Muscle of back (tissue), 13 donors: ENCODE results near the gene RSL24D1. TPM values are rescaled to one million over a fixed set of nuclear protein-coding genes. Genes with fewer than 3 reads are reported as not detected.

Experiments
- DNase-seq, 3 donors: peaks; one replicate each; pipeline versions ENCODE4 v3.0.0 to v3.0.0-alpha.2; 2013
- long read RNA-seq, 9 donors: transcript quantifications; one replicate each; lab custom pipeline, GENCODE V29; 2026
- polyA plus RNA-seq, 10 donors: library from polyadenylated mRNA; unstranded; fragments of 120-200 nt; gene quantifications; one replicate each; pipeline ENCODE4 v1.2.1, GENCODE V29; 2013; ENCODE audit not compliant: insufficient read length in 10 of 10

RSL24D1 gene
- polyA plus RNA-seq = 100 to 1,000 TPM in 5 of 10 donors, 10 to 100 TPM in 5; 87.1 to 114 (median 98.8) TPM
- long read RNA-seq, donor 1, transcript RSL24D1-201 (6 exons, 2,015 nt) = major isoform, 58 of 58 reads
- long read RNA-seq, donor 1, partial matches to known transcripts = 0 of 58 reads
- long read RNA-seq, donor 1, other reads (novel, unspliced or antisense) = 0 of 58 reads
- long read RNA-seq, donor 2, transcript RSL24D1-201 (6 exons, 2,015 nt) = major isoform, 45 of 59 reads
- long read RNA-seq, donor 2, partial matches to known transcripts = 14 of 59 reads
- long read RNA-seq, donor 2, other reads (novel, unspliced or antisense) = 0 of 59 reads
- long read RNA-seq, donor 3 = 0 reads
- long read RNA-seq, donor 4, transcript RSL24D1-201 (6 exons, 2,015 nt) = major isoform, 50 of 61 reads
- long read RNA-seq, donor 4, partial matches to known transcripts = 11 of 61 reads
- long read RNA-seq, donor 4, other reads (novel, unspliced or antisense) = 0 of 61 reads
- long read RNA-seq, donor 5, transcript RSL24D1-201 (6 exons, 2,015 nt) = major isoform, 54 of 66 reads
- long read RNA-seq, donor 5, partial matches to known transcripts = 12 of 66 reads
- long read RNA-seq, donor 5, other reads (novel, unspliced or antisense) = 0 of 66 reads
- long read RNA-seq, donor 6, transcript RSL24D1-201 (6 exons, 2,015 nt) = major isoform, 55 of 72 reads
- long read RNA-seq, donor 6, partial matches to known transcripts = 17 of 72 reads
- long read RNA-seq, donor 6, other reads (novel, unspliced or antisense) = 0 of 72 reads
- long read RNA-seq, donor 7, transcript RSL24D1-201 (6 exons, 2,015 nt) = major isoform, 34 of 34 reads
- long read RNA-seq, donor 7, partial matches to known transcripts = 0 of 34 reads
- long read RNA-seq, donor 7, other reads (novel, unspliced or antisense) = 0 of 34 reads
- long read RNA-seq, donor 8, transcript RSL24D1-201 (6 exons, 2,015 nt) = major isoform, 53 of 61 reads
- long read RNA-seq, donor 8, partial matches to known transcripts = 8 of 61 reads
- long read RNA-seq, donor 8, other reads (novel, unspliced or antisense) = 0 of 61 reads
- long read RNA-seq, donor 9, transcript RSL24D1-201 (6 exons, 2,015 nt) = major isoform, 9 of 9 reads
- long read RNA-seq, donor 9, partial matches to known transcripts = 0 of 9 reads
- long read RNA-seq, donor 9, other reads (novel, unspliced or antisense) = 0 of 9 reads

GRCh38 chr15:55196458-55197361 is at the start of gene RSL24D1:
Gene RSL24D1 (minus strand): TSS chr15:55196941. CDS start chr15:55196890, 51 bp downstream.
- DNase-seq = peak; percentile 98 to 99 (median 99)

DNA sequence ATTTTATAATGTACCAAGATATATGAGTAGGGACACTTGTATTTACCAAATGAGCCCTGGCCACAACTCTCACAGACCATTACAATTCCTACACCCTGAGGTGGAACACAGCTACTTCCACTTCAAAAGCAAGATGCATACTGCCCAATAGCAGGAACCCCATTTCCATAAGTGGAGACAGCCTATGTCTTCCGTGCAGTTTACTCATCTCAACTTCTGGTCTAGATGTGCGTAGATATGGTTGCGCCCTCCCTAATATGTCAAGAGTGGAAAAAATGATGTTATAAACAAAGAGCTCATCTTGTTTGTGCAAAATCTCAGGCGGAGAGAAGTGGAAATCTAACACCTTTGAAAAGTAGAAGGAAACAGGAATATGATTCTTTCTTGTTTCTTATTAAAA is 48.3 kb upstream of the RSL24D1 start:
- no peak for DNase-seq

- peak in 1 of 3 donors; percentile 30 for DNase-seq
Measured at GRCh38 chr15:55241891-55242290, 45.1 kb upstream of the RSL24D1 start.

DNA sequence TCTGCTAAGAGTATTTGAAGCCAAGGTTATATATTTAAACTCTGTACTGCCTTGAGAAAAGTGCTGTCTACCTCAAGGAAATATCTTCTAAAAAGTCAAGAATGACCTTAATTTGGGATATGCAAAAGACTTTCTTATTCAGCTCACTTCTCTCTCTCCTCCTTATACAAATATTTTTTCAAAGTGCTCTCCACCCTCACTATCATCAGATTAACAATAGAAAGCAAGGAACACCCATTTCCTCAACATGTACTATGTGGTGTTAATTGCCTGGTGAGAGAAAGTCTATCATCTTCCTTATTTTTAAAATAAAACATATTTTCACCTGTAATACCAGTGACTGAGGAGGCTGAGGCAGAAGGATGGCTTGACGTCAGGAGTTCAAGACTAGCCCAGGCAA is 44.4 kb upstream of the RSL24D1 start:
- DNase-seq = no peak

- no peak for DNase-seq
Measured at GRCh38 chr15:55240125-55240760, 43.5 kb upstream of the RSL24D1 start.

DNA sequence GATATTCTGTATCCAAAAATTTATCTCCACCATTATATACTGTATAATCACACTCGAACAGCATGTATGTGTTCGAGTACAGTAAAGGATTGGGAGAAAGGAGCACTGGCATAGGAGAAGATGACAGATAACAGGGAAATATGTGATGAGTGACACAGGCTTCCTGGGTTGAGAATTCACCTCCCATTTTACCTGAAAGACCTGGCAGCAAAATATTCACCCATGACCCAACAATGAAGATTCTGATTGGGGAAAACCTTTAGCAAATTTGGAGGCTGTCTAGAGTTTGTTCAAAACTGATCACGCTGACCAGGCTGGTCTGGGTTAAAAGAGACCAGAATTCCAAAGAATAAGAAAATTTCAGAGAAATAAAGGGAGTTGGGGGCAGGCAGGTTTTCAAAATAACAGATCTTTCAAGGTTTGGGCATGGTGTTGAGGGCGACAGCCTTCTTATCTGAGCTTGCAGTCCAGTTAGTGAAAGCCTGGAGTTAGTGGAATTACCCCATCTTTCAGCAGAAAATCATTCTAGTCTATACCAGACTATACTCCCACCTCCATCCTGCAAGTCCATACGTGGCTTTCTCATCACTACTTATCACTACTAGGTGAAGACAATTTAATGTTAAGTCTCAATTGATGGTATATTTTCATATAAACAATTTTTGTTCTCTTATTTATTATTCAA is 42.8 kb upstream of the RSL24D1 start:
- DNase-seq = no peak

DNA sequence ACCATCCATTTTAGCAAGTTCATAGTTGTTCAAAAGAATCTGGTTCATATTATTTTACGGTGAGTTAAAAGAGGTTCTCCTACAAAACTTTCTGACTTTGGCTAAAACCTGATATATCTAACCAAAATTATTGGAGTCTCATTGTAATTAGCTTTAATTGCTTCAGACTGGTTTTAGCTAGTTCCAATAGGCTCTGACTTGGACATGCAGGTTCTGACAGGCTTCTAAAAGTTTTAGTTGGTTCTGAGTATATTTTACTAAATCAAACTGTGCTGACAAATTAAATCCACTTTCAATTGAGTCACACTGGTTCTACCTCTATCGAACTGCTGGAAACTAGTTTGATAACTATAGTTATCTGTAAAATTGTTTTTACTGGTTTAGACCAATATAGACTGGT is 42.1 kb upstream of the RSL24D1 start:
- no peak for DNase-seq

DNA sequence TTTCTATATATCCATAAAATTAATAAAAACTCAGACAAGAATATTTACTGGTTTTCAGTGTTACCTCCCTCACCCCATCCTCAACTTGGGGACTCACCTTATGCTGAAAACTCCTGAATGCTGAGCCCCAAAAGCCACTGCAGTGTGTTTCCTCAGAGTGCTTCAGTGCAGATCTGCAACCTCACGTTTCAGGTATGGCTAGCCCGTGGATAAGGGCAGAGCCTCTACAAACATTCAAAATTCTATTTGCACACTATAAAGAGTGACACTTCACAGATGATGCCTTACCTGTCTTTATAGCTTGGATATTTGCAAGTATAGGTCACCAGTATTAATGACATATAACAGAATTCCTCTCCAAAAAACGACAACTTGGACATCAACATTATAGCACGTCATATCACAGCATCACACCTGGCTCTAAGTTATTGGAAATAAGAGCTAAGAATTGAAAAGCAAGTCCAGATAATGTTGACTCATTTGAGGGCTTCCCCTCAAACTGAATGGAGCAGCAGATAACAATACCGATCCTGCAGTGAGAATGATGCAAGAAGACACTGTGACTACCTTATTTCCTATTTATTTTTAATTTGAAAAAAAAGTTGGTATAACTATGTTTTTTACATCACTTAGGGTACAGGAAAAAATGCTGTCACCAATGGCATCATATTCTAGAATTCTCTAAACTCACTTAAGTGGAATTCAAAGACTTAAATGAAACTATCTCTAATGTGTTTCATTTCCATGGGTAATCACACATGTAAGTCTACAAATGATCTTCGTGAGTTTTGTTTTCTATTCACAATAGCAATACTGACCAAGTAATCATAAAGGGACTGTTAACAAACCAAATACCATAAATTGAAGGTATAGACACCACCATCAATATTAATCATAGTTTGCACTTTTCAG is 40.7 kb upstream of the RSL24D1 start:
- DNase-seq = no peak

- DNase-seq = no peak
Measured at GRCh38 chr15:55235546-55236036, 38.9 kb upstream of the RSL24D1 start.

DNA sequence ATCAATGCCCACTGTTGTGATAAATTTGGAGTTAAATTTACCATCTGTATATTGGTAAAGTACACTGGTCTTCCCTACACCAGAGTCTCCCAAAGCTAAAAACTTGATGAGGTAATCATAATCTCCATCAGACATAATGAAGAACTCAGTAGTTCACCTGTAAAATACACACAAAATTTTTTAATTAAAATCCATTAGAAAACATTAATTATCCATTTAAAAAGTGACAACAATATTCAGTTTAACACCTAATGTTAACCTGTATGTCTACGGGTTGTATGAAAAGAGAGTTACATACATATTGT is 38.0 kb upstream of the RSL24D1 start:
- DNase-seq = no peak

- no peak for DNase-seq
Measured at GRCh38 chr15:55234104-55234799, 37.5 kb upstream of the RSL24D1 start.

- DNase-seq = no peak
Measured at GRCh38 chr15:55231455-55231854, 34.7 kb upstream of the RSL24D1 start.

DNA sequence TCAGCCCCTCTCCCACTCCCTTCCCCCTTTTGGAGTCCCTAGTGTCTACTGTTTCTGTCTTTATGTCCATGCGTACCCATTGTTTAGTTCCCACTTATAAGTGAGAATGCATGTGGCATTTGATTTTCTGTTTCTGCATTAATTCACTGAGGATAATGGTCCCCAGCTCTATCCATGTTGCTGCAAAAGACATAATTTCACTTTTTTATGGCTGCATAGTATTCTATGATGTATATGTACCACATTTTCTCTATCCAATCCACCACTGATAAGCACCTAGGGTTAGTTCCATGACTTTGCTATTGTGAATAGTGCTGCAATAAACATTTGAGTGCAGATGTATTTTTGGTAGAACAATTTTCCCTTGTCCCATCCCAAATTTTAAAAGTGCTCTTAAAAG is 34.2 kb upstream of the RSL24D1 start:
- DNase-seq = no peak

- no peak for DNase-seq
Measured at GRCh38 chr15:55230051-55230670, 33.4 kb upstream of the RSL24D1 start.

GRCh38 chr15:55226127-55226526 is 29.4 kb upstream of the RSL24D1 start:
- DNase-seq = no peak

DNA sequence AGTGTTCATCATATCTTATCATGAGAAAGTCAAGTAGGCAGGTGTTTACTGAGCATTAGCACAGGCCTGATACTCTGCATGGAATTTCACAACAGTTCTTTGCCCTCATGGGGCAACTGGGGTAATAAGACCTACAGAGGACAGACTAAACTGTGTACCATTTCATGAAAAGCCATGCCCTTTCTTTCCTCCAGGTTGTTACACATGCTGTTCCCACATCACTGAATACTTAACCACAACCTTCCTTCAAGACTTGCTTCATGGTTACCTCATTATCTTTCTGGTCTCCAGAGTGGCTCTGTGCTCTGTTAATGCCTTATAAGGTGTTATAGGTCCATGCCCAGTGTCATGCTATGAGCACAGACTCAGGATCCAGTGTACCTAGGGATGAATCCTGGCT is 28.2 kb upstream of the RSL24D1 start:
- DNase-seq = no peak

DNA sequence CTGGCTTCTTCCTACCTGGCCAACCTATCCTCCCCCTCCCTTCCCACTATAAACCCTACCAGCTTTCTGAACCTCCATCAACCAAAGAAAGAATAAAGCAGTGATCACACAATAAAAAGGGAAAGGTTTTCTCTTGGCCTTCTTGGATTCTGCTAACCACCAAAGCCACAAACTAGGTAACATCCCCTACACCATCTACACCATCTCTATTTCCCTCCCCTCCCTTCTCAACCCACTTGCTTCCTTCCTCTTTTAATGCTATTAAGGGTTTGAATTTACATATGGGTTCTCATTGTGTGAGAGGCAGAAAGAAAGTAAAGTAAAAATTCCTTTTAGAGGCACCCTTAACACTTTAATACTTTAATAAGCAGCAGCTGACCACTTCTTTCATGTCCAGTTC is 25.8 kb upstream of the RSL24D1 start:
- no peak for DNase-seq
